ENCODE data around the gene PPP1R9B.

The PPP1R9B gene

GRCh38 chr17:50103941-50104340 is 46.5 kb downstream of the PPP1R9B start:
- DNase-seq: no peak

GRCh38 chr17:50103252-50103651 is 47.2 kb downstream of the PPP1R9B start:
- no peak for DNase-seq

GRCh38 chr17:50102164-50102991 is 48.1 kb downstream of the PPP1R9B start:
- DNase-seq: no peak

GRCh38 chr17:50101346-50102163 is 48.9 kb downstream of the PPP1R9B start:
- peak; percentile 85 for DNase-seq

- DNase-seq: peak; percentile 80
Measured at GRCh38 chr17:50100921-50101345, 49.5 kb downstream of the PPP1R9B start.

GRCh38 chr17:50100480-50100883 is 50.0 kb downstream of the PPP1R9B start:
- DNase-seq: no peak

GRCh38 chr17:50099003-50099402 is 51.5 kb downstream of the PPP1R9B start:
- DNase-seq: no peak

- no peak for DNase-seq
Measured at GRCh38 chr17:50098583-50098982, 51.9 kb downstream of the PPP1R9B start.

- no peak for DNase-seq
Measured at GRCh38 chr17:50097926-50098325, 52.6 kb downstream of the PPP1R9B start.

GRCh38 chr17:50097455-50097854 is 53.0 kb downstream of the PPP1R9B start:
- DNase-seq: no peak

- no peak for DNase-seq
Measured at GRCh38 chr17:50096758-50097157, 53.7 kb downstream of the PPP1R9B start.

GRCh38 chr17:50096092-50096491 is 54.4 kb downstream of the PPP1R9B start:
- DNase-seq: no peak

GRCh38 chr17:50095626-50096037 is 54.8 kb downstream of the PPP1R9B start:
- no peak for DNase-seq

- DNase-seq: peak; percentile 97
Measured at GRCh38 chr17:50094753-50095619, 55.5 kb downstream of the PPP1R9B start, which contains the start of gene PDK2. Gene PDK2, plus strand, starts transcription at chr17:50095351. Its CDS starts 85 bp downstream, at chr17:50095436.

- DNase-seq: peak; percentile 94
Measured at GRCh38 chr17:50094243-50094752, 56.2 kb downstream of the PPP1R9B start.

- DNase-seq: no peak
Measured at GRCh38 chr17:50093807-50094206, 56.7 kb downstream of the PPP1R9B start.

GRCh38 chr17:50093246-50093645 is 57.2 kb downstream of the PPP1R9B start:
- no peak for DNase-seq

- DNase-seq: no peak
Measured at GRCh38 chr17:50091918-50092285, 58.6 kb downstream of the PPP1R9B start.

GRCh38 chr17:50090971-50091917 is 59.2 kb downstream of the PPP1R9B start:
- no peak for DNase-seq

GRCh38 chr17:50090071-50090470 is 60.4 kb downstream of the PPP1R9B start:
- DNase-seq: no peak

Measured in islet precursor cell (in vitro differentiated cells).